Measurements from ENCODE around the gene ACTG1.

DNA sequence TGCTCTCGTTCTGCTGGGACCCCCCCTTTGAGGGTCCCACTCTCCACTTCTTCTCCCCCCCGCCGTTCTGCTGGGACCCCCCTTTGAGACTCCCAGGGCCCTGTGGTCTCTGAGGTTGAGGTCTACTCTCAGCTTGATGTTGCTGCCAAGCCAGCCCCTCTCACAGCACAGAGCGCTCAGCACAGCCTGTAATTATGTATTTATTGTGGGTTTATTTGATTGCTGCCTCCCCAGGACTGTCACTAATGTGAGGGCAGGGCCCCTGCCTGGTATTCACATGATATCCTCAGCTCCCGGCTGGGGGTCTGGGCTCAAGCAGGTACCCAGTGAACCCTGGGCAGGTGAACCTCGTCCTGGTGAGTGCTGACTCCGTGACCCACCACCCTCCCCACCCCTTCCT, 35.4 kb downstream of the ACTG1 start:
- TF ChIP-seq, protein P1, sequence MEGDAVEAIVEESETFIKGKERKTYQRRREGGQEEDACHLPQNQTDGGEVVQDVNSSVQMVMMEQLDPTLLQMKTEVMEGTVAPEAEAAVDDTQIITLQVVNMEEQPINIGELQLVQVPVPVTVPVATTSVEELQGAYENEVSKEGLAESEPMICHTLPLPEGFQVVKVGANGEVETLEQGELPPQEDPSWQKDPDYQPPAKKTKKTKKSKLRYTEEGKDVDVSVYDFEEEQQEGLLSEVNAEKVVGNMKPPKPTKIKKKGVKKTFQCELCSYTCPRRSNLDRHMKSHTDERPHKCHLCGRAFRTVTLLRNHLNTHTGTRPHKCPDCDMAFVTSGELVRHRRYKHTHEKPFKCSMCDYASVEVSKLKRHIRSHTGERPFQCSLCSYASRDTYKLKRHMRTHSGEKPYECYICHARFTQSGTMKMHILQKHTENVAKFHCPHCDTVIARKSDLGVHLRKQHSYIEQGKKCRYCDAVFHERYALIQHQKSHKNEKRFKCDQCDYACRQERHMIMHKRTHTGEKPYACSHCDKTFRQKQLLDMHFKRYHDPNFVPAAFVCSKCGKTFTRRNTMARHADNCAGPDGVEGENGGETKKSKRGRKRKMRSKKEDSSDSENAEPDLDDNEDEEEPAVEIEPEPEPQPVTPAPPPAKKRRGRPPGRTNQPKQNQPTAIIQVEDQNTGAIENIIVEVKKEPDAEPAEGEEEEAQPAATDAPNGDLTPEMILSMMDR (conservative IDR thresholded peaks at IDR 0.05; ENCODE audit: low read depth, low read length), result no peak
- no peak for TF ChIP-seq EZH2 (IDR thresholded peaks at IDR 0.05; ENCODE audit: borderline replicate concordance, low read depth, low read length, poor library complexity, severe bottlenecking)
